Measurements from ENCODE around the gene SLC44A1.

The SLC44A1 gene

DNA sequence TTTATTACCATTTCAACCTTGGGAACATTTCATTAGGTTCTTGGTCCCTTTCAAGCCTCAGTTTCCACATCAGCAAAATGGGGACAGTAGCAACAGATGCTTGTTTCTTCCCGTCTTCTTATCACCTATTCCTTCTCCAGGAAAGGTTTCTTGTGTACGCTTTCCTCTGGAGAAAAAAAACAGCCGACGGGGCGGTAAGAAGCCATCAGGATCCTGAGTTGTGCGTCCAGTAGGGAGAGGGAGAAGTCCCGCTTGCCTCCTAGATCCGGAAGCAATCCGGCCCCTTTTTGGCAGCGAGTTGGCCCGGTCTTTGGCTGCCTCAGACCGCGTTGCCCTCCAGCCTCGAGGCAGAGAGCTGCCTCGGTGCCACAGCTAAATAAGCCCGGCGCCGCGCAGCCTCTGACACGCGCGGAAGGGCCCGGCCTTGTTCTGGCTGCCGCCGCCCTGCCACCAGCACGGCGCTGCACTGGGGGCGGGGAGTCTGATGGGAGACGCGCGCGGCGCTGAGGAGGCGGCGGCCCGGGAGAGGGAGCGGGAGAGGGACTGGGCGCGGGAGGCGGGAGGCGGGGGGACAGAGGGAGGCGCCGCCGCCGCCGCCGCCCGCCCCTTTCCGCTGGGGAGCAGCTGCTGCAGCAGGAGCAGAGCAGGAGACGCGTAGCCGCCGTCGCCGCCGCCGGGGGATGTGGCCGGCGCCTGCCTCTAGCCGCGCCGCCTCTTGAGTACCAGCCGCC lies at the start of gene SLC44A1:
TSS of gene SLC44A1 (plus strand) at position 649 of the 731 bp plus-strand sequence. CDS start 218 bp downstream, outside the sequence.
- CTCF ChIA-PET, result interaction anchor here (1.3 to 2.1 kb wide), 2 partner anchors 10 to 19 kb away, joined by 5 to 8 read pairs; no protein-coding TSS in a partner anchor
- TF ChIP-seq L3MBTL2 (conservative IDR thresholded peaks at IDR 0.05) (peak; percentile 96), FOXK2 (IDR thresholded peaks at IDR 0.05) (no peak), CTBP1 (IDR thresholded peaks at IDR 0.05; ENCODE audit: borderline replicate concordance) (peak; percentile 91), BHLHE40 (IDR thresholded peaks at IDR 0.05; ENCODE audit: borderline replicate concordance) (no peak), FOXM1 (IDR thresholded peaks at IDR 0.05; ENCODE audit: borderline replicate concordance) (peak; percentile 38; the same call in 1 of the 2 replicates), FOXA1 (IDR thresholded peaks at IDR 0.05) (no peak), ARNT (IDR thresholded peaks at IDR 0.05) (no peak), ZNF384 (IDR thresholded peaks at IDR 0.05) (no peak), ELF4 (IDR thresholded peaks at IDR 0.05) (peak; percentile 66), SP1 (IDR thresholded peaks at IDR 0.05) (no peak), SUZ12 (IDR thresholded peaks at IDR 0.05) (no peak), TARDBP (IDR thresholded peaks at IDR 0.05) (no peak), NFRKB (IDR thresholded peaks at IDR 0.05) (no peak), LEF1 (IDR thresholded peaks at IDR 0.05; ENCODE audit: borderline replicate concordance) (peak; percentile 43; the same call in 1 of the 2 replicates), HDGF (IDR thresholded peaks at IDR 0.05; ENCODE audit: borderline replicate concordance) (no peak)
- TF ChIP-seq, protein P1, sequence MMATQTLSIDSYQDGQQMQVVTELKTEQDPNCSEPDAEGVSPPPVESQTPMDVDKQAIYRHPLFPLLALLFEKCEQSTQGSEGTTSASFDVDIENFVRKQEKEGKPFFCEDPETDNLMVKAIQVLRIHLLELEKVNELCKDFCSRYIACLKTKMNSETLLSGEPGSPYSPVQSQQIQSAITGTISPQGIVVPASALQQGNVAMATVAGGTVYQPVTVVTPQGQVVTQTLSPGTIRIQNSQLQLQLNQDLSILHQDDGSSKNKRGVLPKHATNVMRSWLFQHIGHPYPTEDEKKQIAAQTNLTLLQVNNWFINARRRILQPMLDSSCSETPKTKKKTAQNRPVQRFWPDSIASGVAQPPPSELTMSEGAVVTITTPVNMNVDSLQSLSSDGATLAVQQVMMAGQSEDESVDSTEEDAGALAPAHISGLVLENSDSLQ (IDR thresholded peaks at IDR 0.05), result no peak
- POLR2A ChIA-PET, result interaction anchor here (0.7 to 1.4 kb wide), 3 partner anchors 11 to 27 kb away, joined by 3 to 5 read pairs (median 4); no protein-coding TSS in a partner anchor
- peak; percentile 87 for DNase-seq (ENCODE audit: extremely low spot score)

DNA sequence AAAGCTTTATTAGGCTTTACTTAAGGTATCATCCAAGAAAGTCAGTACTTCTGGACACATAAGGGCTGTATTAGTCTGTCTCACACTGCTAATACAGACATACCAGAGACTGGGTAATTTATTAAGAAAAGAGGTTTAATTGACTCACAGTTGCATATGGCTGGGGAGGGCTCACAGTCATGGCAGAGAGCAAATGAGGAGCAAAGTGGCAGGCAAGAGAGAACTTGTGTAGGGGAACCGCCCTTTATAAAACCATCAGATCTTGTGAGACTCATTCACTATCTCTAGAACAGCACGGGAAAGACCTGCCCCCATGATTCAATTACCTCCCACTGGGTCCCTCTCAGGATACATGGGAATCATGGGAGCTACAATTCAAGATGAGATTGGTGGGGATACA lies 49.2 kb upstream of the SLC44A1 start:
- POLR2A ChIA-PET, result no interaction called here
- TF ChIP-seq FOXK2 (IDR thresholded peaks at IDR 0.05), result no peak
- TF ChIP-seq, protein P1 (IDR thresholded peaks at IDR 0.05), result no peak
- no peak for TF ChIP-seq CTBP1 (IDR thresholded peaks at IDR 0.05; ENCODE audit: borderline replicate concordance)
- TF ChIP-seq SUZ12 (IDR thresholded peaks at IDR 0.05), result no peak
- no peak for TF ChIP-seq FOXA1 (IDR thresholded peaks at IDR 0.05)
- no peak for TF ChIP-seq ELF4 (IDR thresholded peaks at IDR 0.05)
- no peak for TF ChIP-seq TARDBP (IDR thresholded peaks at IDR 0.05)
- no peak for TF ChIP-seq ZNF384 (IDR thresholded peaks at IDR 0.05)
- no peak for TF ChIP-seq LEF1 (IDR thresholded peaks at IDR 0.05; ENCODE audit: borderline replicate concordance)
- TF ChIP-seq ARNT (IDR thresholded peaks at IDR 0.05), result no peak
- no peak for TF ChIP-seq HDGF (IDR thresholded peaks at IDR 0.05; ENCODE audit: borderline replicate concordance)
- no peak for TF ChIP-seq BHLHE40 (IDR thresholded peaks at IDR 0.05; ENCODE audit: borderline replicate concordance)
- TF ChIP-seq L3MBTL2 (conservative IDR thresholded peaks at IDR 0.05), result no peak
- TF ChIP-seq NFRKB (IDR thresholded peaks at IDR 0.05), result no peak
- TF ChIP-seq FOXM1 (IDR thresholded peaks at IDR 0.05; ENCODE audit: borderline replicate concordance), result no peak
- TF ChIP-seq SP1 (IDR thresholded peaks at IDR 0.05), result no peak
- CTCF ChIA-PET, result no interaction called here
- DNase-seq (ENCODE audit: extremely low spot score), result no peak

- DNase-seq (ENCODE audit: extremely low spot score), result no peak
- ChIA-PET CTCF (no interaction called here), POLR2A (no interaction called here)
- TF ChIP-seq SP1 (IDR thresholded peaks at IDR 0.05) (no peak), TARDBP (IDR thresholded peaks at IDR 0.05) (no peak), CTBP1 (IDR thresholded peaks at IDR 0.05; ENCODE audit: borderline replicate concordance) (no peak), FOXM1 (IDR thresholded peaks at IDR 0.05; ENCODE audit: borderline replicate concordance) (no peak), L3MBTL2 (conservative IDR thresholded peaks at IDR 0.05) (no peak), HDGF (IDR thresholded peaks at IDR 0.05; ENCODE audit: borderline replicate concordance) (no peak), ELF4 (IDR thresholded peaks at IDR 0.05) (no peak), LEF1 (IDR thresholded peaks at IDR 0.05; ENCODE audit: borderline replicate concordance) (no peak), FOXK2 (IDR thresholded peaks at IDR 0.05) (no peak)
These were observed 46.4 kb upstream of the SLC44A1 start for GRCh38 chr9:105198023-105198422.

- CTCF ChIA-PET, result no interaction called here
These were observed 45.6 kb upstream of the SLC44A1 start for GRCh38 chr9:105198865-105199264.

DNA sequence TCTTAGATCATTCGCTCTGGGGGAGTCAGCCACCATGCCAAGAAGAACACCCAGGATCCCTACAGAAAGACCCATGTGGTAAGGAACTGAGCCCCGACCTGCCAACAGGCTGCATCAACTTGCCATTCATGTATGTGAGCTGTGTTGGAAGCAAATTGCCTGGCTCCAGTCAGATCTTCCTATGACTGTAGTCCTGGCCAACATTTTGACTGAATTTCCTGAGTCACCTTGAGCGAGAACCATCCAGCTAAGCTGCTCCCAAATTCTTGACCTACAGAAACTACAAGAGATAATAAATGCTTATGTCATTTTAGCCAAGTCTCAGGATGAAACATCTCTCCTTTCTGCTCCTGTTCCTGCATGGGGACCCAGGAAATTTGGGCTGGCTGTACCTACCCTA lies 40.0 kb upstream of the SLC44A1 start:
- TF ChIP-seq TARDBP (IDR thresholded peaks at IDR 0.05), result no peak
- TF ChIP-seq L3MBTL2 (conservative IDR thresholded peaks at IDR 0.05), result no peak
- TF ChIP-seq HDGF (IDR thresholded peaks at IDR 0.05; ENCODE audit: borderline replicate concordance), result no peak
- TF ChIP-seq FOXM1 (IDR thresholded peaks at IDR 0.05; ENCODE audit: borderline replicate concordance), result no peak
- TF ChIP-seq ARNT (IDR thresholded peaks at IDR 0.05), result no peak
- no peak for TF ChIP-seq ZNF384 (IDR thresholded peaks at IDR 0.05)
- no peak for TF ChIP-seq NFRKB (IDR thresholded peaks at IDR 0.05)
- TF ChIP-seq FOXA1 (IDR thresholded peaks at IDR 0.05), result no peak
- TF ChIP-seq SUZ12 (IDR thresholded peaks at IDR 0.05), result no peak
- TF ChIP-seq FOXK2 (IDR thresholded peaks at IDR 0.05), result no peak
- TF ChIP-seq LEF1 (IDR thresholded peaks at IDR 0.05; ENCODE audit: borderline replicate concordance), result no peak
- TF ChIP-seq, protein P1 (IDR thresholded peaks at IDR 0.05), result no peak
- no peak for TF ChIP-seq BHLHE40 (IDR thresholded peaks at IDR 0.05; ENCODE audit: borderline replicate concordance)
- no peak for DNase-seq (ENCODE audit: extremely low spot score)
- ChIA-PET POLR2A (no interaction called here), CTCF (interaction anchor here (0.6 kb wide), 1 partner anchor 42 kb away, joined by 5 read pairs; no protein-coding TSS in a partner anchor)

More at GRCh38 chr9:105198865-105199264, 45.6 kb upstream of the SLC44A1 start:
- TF ChIP-seq FOXM1 (IDR thresholded peaks at IDR 0.05; ENCODE audit: borderline replicate concordance), result no peak
- TF ChIP-seq, protein P1 (IDR thresholded peaks at IDR 0.05), result peak; percentile 77
- DNase-seq (ENCODE audit: extremely low spot score), result no peak
- POLR2A ChIA-PET, result no interaction called here
